Thyroid gland (tissue), 4 donors: ENCODE data around the gene SNCAIP.
"Not testable (repeated sequence)": the region's sequence is repeated elsewhere in the genome, so short reads cannot be mapped to it uniquely, and the experiment has no call there.

ENCODE experiments used
- POLR2A ChIP-seq, 2 donors: fragments of 450-650 bp; IDR thresholded peaks; one replicate each; pipeline ENCODE4 v1.6.1; 2017; ENCODE audit warnings: antibody characterized with exemption in 2 of 2, mild to moderate bottlenecking in 2 of 2, moderate library complexity in 1 of 2
- TF ChIP-seq, protein P1 (sequence below), 6 experiments: fragments of 200-600 bp in 3 of 6; fragments of 450-650 bp in 3 of 6; sonication (generic) in 3 of 6; IDR thresholded peaks; one replicate each; pipeline ENCODE4 v1.5.1; 2016 to 2019; ENCODE audit warnings: antibody characterized with exemption in 6 of 6, mild to moderate bottlenecking in 2 of 6, inconsistent platforms in 1 of 6, moderate library complexity in 1 of 6

- TF ChIP-seq, protein P1, sequence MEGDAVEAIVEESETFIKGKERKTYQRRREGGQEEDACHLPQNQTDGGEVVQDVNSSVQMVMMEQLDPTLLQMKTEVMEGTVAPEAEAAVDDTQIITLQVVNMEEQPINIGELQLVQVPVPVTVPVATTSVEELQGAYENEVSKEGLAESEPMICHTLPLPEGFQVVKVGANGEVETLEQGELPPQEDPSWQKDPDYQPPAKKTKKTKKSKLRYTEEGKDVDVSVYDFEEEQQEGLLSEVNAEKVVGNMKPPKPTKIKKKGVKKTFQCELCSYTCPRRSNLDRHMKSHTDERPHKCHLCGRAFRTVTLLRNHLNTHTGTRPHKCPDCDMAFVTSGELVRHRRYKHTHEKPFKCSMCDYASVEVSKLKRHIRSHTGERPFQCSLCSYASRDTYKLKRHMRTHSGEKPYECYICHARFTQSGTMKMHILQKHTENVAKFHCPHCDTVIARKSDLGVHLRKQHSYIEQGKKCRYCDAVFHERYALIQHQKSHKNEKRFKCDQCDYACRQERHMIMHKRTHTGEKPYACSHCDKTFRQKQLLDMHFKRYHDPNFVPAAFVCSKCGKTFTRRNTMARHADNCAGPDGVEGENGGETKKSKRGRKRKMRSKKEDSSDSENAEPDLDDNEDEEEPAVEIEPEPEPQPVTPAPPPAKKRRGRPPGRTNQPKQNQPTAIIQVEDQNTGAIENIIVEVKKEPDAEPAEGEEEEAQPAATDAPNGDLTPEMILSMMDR (IDR thresholded peaks at IDR 0.05) = not testable (repeated sequence)
- TF ChIP-seq POLR2A (IDR thresholded peaks at IDR 0.05) = not testable (repeated sequence)
Measured at GRCh38 chr5:122382938-122383337, 70.9 kb downstream of the SNCAIP start.
